Fibroblast of skin of back (primary cell): Measurements from ENCODE around the gene GASK1B.

Experiments
- DNase-seq: peaks from one replicate; pipeline ENCODE4 v3.0.0-alpha.2; 2013

Gene GASK1B

GRCh38 chr4:158134222-158134621 lies 38.6 kb downstream of the GASK1B start:
- no peak for DNase-seq

- no peak for DNase-seq
Measured at GRCh38 chr4:158133551-158133950, 39.3 kb downstream of the GASK1B start.

- no peak for DNase-seq
Measured at GRCh38 chr4:158131027-158131426, 41.8 kb downstream of the GASK1B start.

GRCh38 chr4:158130204-158130603 lies 42.6 kb downstream of the GASK1B start:
- no peak for DNase-seq

- no peak for DNase-seq
Measured at GRCh38 chr4:158129694-158130093, 43.1 kb downstream of the GASK1B start.

GRCh38 chr4:158128540-158128939 lies 44.3 kb downstream of the GASK1B start:
- no peak for DNase-seq

- DNase-seq, result no peak
Measured at GRCh38 chr4:158125310-158125709, 47.5 kb downstream of the GASK1B start.
